Measurements from ENCODE around the gene KSR2. TPM values are rescaled to one million over a fixed set of nuclear protein-coding genes. Genes with fewer than 3 reads are reported as not detected.

The KSR2 gene
- total and polyA plus RNA-seq, 2 donors from 2014 or later: 0.34 to 2.9 TPM

GRCh38 chr12:117526757-117527478 lies 441.9 kb downstream of the KSR2 start:
- no peak overlapping the region for H3K4me3 ChIP-seq (ENCODE audit: low read length in 3 of 3)
- H3K9ac ChIP-seq (ENCODE audit: low read length in 3 of 3): no peak overlapping the region
- FAIRE-seq (no peak), DNase-seq (peak; percentile 67 to 85 (median 83))
- H3K4me1 ChIP-seq (ENCODE audit: control insufficient read depth in 2 of 3, insufficient read depth in 2 of 3, low read depth in 1 of 3, low read length in 3 of 3): no peaks in the 10 kb centered on the region
- no peaks in the 10 kb centered on the region for H3K27me3 ChIP-seq (ENCODE audit: control insufficient read depth, insufficient read depth, low read length)
- no peak overlapping the region for H3K27ac ChIP-seq (ENCODE audit: low read depth in 2 of 2, low read length in 2 of 2)
- no peaks in the 10 kb centered on the region for H3K9me3 ChIP-seq (ENCODE audit: control insufficient read depth in 2 of 3, insufficient read depth in 1 of 3, low read length in 3 of 3)
- intact Hi-C loops (cut with DNase I): no loop called here
- TF ChIP-seq CTCF (IDR thresholded peaks at IDR 0.05; ENCODE audit: borderline replicate concordance, extremely low read depth, insufficient read depth): no peak
- no peaks in the 10 kb centered on the region for H3K36me3 ChIP-seq (ENCODE audit: control insufficient read depth in 2 of 3, insufficient read depth in 3 of 3, low read length in 3 of 3)

- H3K9me3 ChIP-seq (ENCODE audit: control insufficient read depth in 2 of 3, insufficient read depth in 1 of 3, low read length in 3 of 3): no peaks in the 10 kb centered on the region
- intact Hi-C loops (cut with DNase I): no loop called here
- H3K27ac ChIP-seq (ENCODE audit: low read depth in 2 of 2, low read length in 2 of 2): no peak overlapping the region
- H3K4me3 ChIP-seq (ENCODE audit: low read length in 3 of 3): no peak overlapping the region
- FAIRE-seq (no peak), DNase-seq (no peak)
- no peaks in the 10 kb centered on the region for H3K27me3 ChIP-seq (ENCODE audit: control insufficient read depth, insufficient read depth, low read length)
- no peak overlapping the region for H3K9ac ChIP-seq (ENCODE audit: low read length in 3 of 3)
- no peaks in the 10 kb centered on the region for H3K36me3 ChIP-seq (ENCODE audit: control insufficient read depth in 2 of 3, insufficient read depth in 3 of 3, low read length in 3 of 3)
- no peak for TF ChIP-seq CTCF (IDR thresholded peaks at IDR 0.05; ENCODE audit: borderline replicate concordance, extremely low read depth, insufficient read depth)
- H3K4me1 ChIP-seq (ENCODE audit: control insufficient read depth in 2 of 3, insufficient read depth in 2 of 3, low read depth in 1 of 3, low read length in 3 of 3): no peaks in the 10 kb centered on the region
Observed at GRCh38 chr12:117525766-117526165, 443.0 kb downstream of the KSR2 start.

- no peaks in the 10 kb centered on the region for H3K4me1 ChIP-seq (ENCODE audit: control insufficient read depth in 2 of 3, insufficient read depth in 2 of 3, low read depth in 1 of 3, low read length in 3 of 3)
- no peaks in the 10 kb centered on the region for H3K36me3 ChIP-seq (ENCODE audit: control insufficient read depth in 2 of 3, insufficient read depth in 3 of 3, low read length in 3 of 3)
- no peak for TF ChIP-seq CTCF (IDR thresholded peaks at IDR 0.05; ENCODE audit: borderline replicate concordance, extremely low read depth, insufficient read depth)
- FAIRE-seq (no peak), DNase-seq (no peak)
- H3K9me3 ChIP-seq (ENCODE audit: control insufficient read depth in 2 of 3, insufficient read depth in 1 of 3, low read length in 3 of 3): no peaks in the 10 kb centered on the region
- no peak overlapping the region for H3K4me3 ChIP-seq (ENCODE audit: low read length in 3 of 3)
- H3K9ac ChIP-seq (ENCODE audit: low read length in 3 of 3): no peak overlapping the region
- intact Hi-C loops (cut with DNase I): no loop called here
- H3K27me3 ChIP-seq (ENCODE audit: control insufficient read depth, insufficient read depth, low read length): no peaks in the 10 kb centered on the region
- no peak overlapping the region for H3K27ac ChIP-seq (ENCODE audit: low read depth in 2 of 2, low read length in 2 of 2)
Observed at GRCh38 chr12:117524806-117525205, 444.0 kb downstream of the KSR2 start.

- no peak for TF ChIP-seq CTCF (IDR thresholded peaks at IDR 0.05; ENCODE audit: borderline replicate concordance, extremely low read depth, insufficient read depth)
- Histone ChIP-seq H3K27ac (ENCODE audit: low read depth in 2 of 2, low read length in 2 of 2) (no peak overlapping the region), H3K4me3 (ENCODE audit: low read length in 3 of 3) (no peak overlapping the region), H3K36me3 (ENCODE audit: control insufficient read depth in 2 of 3, insufficient read depth in 3 of 3, low read length in 3 of 3) (no peaks in the 10 kb centered on the region), H3K4me1 (ENCODE audit: control insufficient read depth in 2 of 3, insufficient read depth in 2 of 3, low read depth in 1 of 3, low read length in 3 of 3) (no peaks in the 10 kb centered on the region), H3K27me3 (ENCODE audit: control insufficient read depth, insufficient read depth, low read length) (no peaks in the 10 kb centered on the region), H3K9ac (ENCODE audit: low read length in 3 of 3) (no peak overlapping the region), H3K9me3 (ENCODE audit: control insufficient read depth in 2 of 3, insufficient read depth in 1 of 3, low read length in 3 of 3) (no peaks in the 10 kb centered on the region)
- no peak for DNase-seq
- FAIRE-seq: no peak
- intact Hi-C loops (cut with DNase I): no loop called here
Observed at GRCh38 chr12:117523971-117524370, 444.8 kb downstream of the KSR2 start.
